GM11168 (cell line): ENCODE measurements around the gene TRMT61A.
"Not testable (repeated sequence)": the region's sequence is repeated elsewhere in the genome, so short reads cannot be mapped to it uniquely, and the experiment has no call there.

Source experiments
- in situ Hi-C: fragments of 300-500 bp; cut with MboI; formaldehyde crosslinking; loops from one replicate; pipeline ENCODE4 v1.12.0; 2022; ENCODE audit warnings: low sequenced_read_pairs; ENCODE audit not compliant: unreplicated experiment

TRMT61A gene

DNA sequence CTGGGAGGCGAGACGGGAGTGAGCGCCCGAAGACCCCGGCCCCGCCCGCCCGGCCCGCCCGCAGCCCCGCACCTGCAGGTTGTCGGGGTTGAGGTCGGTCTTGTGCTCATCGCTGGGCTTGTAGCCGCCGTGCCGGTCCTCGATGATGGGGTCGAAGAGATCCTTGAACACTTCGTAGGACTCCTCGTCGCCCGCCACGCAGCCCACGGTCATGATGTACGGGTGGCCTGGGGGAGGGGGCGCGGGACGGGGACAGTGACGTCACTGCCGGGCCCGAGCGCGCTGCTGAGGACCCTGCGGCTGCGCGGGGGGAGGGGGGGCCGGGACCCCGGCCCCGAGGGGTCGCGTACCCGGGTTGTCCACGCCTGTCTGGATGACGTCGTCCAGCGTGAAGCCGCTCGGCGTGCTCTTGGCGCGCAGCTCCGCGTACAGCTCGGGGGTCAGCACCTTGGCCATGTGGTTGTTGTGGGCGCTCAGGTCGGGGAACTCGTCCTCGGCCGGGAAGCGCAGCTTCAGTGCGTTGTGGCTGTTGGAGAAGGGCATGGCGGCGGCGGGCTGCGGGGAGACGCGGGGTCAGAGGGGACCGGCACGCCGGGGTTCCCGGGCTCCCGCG lies 6.9 kb upstream of the TRMT61A start:
- in situ Hi-C loops, result no loop called here

DNA sequence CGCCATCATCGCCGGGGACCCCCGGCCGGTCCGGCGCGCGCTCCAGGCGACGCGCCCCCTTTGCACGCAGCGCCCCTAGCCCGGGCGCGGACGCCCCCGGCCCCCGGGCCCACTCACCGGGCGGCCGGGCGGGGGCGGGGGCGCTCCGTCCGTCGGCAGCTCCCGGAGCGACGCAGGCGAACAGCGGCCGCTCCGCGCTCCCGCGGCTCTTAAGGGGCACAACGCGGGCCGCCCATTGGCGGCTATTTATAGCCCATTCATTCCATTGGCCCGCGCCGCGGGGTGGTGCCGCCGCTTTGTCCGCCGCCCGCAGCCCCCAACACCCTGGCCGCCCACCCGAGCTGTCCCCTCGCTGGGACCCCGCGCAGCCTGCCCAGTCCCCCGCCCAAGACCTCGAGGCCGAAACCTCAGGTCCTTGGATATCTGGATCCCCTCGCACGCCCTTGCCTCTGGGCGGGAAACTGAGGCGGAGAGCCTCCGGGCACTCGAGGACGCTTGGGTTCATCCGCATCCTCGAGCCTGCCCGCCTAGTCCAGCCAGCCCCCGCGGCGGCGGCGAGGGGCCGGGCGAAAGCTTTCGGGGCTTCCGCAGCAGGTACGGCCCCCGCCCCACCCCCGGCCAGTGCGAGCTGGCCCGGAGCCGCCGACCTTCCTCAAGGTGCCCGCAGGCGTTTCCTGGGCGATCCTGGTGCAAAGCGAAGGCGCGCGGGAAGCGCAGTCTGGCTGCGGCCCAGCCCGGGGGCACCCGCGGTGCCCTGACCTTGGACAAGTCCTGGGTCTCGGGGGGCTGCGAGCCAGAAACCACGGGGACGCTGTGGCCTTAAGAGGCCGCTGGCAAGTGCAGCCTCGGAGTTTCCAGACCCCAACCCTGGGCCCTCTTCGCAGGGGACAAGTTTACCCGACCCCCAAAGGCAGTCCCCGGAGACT lies 6.1 kb upstream of the TRMT61A start, which contains the start of gene CKB:
TSS of gene CKB (minus strand) at position 182 of the 926 bp plus-strand sequence. CDS start 337 bp downstream, outside the sequence.
- in situ Hi-C loops, result no loop called here

DNA sequence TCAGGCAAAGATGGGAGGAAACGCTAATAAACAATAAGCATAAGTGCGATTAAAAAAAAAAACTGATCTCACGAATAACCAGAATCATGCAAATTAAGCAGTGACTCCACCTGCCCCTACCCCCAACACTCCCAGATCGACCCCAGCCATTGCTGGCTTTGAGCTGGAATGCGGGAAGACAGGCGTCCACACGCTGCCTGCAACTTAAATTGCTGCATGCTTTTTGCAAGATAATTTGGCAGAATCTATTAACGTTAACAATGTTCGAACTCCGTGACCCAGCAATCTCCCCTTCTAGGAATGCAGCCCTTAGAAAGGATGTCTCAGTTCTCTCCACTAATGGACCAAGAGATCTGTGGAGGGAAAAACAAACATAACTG lies 5.4 kb upstream of the TRMT61A start:
- in situ Hi-C loops, result no loop called here

DNA sequence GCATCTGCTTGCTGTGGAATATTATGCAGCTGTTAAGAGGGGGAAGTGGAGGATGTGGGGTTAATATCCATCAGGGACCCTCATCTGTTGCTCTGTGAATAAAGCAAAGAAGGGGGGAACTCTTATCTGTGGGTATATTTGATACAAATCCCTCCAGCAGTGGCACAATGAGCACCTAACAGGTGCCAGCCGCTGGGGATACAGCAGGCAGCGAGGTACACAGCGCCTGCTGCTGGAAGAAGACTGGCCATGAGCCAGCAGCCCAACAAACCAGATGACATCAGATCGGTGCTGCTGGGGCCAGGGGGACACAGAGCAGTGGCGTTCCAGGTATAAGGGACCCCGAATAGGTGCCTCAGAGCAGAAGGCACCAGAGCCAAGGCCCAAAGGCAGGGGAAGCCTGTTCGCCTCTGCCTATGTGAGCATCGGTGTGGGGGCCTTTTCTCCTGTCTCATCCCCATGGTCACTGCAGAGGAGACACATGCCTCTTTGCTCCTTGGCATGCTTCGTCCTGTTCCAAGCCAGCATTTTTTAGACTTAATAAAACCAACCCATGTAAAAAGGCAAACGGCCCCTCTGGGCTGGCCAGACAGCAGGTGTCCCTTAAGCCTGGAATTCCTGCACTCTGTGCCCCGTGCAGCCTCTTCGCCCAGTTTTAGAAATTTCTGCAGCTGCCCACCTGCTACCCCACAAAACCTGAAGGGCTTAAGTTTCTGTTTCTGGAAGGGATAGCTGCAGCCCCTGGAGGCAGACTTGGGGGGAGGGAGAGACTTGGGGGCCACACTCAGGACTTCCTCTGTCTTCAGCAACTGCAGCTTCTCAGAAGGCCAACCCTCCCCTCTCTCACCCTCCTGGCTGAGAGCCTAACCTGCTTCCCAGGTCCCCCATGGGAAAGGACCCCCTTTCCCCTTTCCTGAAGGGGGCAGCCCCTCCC lies 4.7 kb upstream of the TRMT61A start:
- in situ Hi-C loops, result no loop called here

DNA sequence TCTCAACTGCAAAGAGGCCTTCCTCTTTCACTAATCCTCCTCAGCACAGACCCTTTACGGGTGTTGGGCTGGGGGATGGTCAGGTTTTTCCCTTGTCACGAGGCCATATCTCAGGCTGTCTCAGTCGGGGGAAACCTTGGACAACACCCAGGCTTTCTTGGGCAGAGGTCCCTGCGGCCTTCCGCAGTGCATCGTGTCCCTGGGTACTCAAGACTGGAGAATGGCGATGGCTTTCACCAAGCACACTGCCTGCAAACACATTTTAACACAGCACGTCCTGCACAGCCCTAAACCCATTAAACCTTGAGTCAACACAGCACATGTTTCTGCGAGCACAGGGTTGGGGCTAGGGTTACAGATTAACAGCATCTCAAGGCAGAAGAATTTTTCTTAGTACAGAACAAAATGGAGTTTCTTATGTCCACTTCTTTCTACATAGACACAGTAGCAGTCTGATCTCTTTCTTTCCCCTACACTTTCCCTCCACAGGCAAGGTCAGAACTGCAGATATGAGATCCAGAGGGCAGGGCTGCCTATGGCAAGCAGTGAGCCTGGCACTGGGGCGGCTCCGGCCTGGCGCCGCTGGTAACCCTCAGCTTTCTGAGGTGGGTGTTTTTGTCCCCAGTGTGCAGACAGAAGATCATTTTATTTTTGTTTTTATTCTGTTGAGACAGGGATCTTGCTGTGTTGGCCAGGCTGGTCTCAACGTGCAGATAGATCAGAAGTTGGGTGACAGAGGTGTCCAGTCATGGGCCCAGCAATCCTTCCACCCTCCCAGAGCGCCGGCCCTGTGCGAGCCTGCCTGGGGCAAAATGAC lies 3.4 kb upstream of the TRMT61A start:
- in situ Hi-C loops, result not testable (repeated sequence)

DNA sequence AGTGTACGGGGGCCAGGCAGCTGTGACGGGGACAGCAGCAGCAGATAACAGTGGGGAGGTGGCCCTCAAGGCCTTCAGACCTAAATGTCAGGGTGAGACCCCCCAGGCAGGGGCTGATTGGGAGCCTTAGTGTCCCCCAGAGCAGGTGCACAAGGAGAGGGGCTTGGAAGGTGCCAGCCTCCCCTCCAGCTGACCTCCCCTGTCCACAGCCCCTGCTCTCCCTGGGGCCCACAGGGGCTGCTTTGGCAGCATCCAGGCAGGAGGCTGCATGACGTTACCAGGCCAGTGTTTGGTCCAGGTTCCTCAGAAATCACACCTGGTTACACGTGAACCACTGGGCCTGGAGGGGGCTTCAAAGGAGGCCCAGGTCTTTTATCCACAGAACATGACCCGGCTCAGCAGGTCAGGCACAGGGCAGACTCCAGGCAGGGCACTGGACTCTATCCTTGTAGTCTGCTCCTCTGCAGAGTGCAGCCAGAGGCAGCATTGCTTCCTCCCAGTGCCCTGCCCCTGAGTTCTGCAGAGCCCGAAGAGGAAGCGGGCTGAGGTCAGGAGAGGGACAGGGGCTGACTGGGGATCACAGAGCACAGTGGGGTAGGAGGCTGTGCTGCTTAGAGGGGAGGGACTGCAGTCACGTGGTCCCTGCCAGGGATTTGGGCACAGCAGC lies 2.6 kb upstream of the TRMT61A start:
- in situ Hi-C loops, result no loop called here

DNA sequence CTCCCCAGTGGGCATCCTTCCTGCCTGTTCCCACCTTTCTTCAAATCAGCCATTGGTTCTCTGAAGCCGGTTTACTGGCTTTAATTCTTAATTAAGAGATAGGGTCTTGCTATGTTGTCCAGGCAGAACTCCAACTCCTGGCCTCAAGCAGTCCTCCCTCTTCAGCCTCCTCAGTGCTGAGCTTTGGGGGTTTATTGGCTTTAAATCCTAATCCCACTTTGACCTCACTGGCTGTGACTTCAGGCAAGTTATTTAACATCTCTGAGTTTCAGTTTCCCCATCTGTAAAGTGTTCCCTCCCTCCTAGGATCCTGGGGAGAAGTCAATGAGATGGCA lies 2.1 kb upstream of the TRMT61A start:
- in situ Hi-C loops, result no loop called here

DNA sequence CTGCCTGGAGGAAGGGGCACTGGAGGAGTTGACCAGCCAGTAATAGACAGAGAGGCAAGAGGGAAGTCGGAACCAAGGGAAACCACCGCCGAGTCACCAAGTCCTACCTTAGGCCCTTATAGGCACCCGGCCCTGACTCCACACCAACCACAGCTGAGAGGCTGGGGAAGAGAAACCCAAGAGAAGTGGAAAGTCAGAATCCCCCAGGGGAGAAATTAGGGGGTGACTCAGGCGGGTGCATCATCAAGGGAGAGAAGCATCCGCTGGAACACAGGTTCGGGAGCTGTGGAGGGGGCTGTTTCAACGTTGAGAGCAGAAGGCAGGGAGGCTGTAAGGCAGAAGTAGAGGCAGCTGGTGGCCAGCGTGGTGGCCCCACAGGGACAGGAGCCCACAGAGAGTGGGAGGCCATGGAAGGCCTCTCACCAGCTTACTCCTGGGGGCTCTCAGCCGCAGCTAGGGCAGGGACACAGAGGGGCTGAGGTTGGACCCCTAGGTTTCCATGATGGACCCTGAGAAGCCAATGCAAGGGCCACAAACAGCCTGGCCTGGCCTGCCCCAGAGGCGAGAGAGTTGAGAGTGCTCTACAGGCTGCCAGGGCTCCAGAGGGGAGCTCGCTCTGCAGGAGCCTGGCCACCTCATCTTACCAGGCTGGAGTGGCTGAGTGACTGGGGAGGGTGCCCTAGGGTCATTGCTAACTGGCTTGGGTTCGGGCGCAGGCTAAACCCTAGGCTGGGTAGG lies 1.4 kb upstream of the TRMT61A start:
- in situ Hi-C loops, result no loop called here

DNA sequence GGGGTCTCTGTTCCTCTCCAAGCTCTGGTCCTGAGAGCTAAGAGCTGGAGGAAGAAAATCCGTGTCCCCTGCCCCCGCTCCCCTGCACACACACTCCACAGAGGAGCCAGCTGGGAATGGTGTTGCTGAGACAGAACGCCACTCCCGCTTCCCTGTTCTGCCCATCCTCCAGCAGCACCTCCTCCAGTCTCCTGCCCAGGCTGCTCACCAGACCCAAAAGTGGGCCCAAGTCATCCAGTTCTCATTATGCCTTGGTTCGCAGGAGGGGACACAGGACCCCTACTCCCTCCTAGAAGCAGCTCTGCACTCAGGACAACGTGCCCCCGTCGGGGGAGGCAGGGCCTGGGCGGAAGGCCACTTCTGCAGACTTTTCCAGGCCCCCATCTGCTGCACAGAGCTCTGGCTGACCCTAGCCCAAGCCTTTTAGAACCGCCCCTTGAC lies 830 bp upstream of the TRMT61A start:
- in situ Hi-C loops, result no loop called here

DNA sequence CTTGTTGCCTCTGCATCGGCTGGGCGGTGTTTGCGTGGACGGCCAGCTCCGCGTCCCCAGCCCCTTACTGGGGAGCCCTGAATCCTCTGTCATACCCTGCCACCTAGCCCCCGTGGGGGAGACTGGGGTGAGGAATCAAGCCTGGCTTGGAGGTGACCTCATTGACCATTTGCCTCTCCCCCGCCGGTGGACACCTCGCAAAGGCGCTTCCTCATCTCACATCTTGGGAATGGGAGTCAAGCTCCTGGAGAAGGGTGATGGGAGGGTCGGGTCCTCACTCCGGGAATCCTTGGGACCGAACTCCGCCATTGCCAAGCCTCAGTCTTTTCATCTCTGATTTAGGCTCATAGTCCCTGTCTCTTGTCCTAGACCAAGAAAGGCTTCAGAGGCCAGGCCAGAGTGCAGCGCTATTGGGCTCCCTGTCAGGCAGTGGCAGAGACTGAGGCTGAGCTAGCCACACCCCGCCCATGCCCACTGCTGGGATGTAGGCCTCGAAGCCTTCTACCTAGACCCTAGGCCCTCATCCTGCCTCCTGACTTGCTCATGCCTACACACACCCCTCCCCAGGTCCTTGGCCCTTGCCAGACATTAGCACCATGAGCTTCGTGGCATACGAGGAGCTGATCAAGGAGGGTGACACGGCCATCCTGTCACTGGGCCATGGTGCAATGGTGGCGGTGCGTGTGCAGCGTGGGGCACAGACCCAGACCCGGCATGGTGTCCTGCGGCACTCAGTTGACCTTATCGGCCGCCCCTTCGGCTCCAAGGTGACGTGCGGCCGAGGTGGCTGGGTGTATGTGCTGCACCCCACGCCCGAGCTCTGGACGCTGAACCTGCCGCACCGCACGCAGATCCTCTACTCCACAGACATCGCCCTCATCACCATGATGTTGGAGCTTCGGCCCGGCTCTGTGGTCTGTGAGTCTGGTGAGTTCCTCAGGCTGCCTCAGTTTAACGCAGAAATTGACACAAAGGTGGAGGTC lies 678 bp downstream of the TRMT61A start:
- in situ Hi-C loops, result no loop called here

DNA sequence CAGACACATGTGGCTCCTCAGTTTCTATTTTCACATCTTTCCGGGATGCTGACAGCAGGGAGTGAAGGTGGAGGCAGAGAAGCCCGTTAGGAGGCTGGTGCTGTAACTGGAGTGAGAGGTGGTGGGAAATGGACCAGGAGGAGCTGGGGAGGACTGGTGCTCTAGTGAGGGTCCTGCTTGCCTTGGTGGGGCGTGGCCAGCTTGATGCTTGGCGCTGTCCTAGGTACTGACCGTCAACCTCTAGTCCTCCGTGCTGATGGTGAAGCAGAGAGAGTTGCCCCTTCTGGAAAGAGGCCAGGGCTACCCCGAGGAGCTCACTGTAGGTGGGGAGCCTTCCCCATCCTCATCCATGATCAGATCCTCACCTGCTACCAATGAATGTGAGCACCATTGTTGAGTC lies 1.4 kb downstream of the TRMT61A start:
- in situ Hi-C loops, result no loop called here

DNA sequence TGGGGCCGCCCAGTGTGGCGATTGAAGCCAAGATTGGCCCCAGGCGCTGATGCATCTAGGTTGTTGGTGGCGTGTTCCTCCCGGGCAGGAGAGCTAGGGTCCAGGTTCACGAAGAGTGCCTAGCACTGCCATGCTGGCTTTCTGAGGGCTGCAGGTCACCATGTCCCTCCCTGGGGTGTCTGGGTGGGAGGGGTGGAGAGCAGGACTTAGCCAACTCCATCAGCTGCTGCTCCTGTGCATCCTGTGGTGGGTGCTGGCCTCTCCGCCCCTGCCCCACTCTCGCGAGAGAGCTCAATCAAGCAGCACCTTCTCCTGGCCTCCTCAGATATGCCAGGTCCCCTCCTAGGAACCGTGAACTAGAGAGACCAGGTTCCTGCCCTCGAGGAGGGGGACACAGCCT lies 1.8 kb downstream of the TRMT61A start:
- in situ Hi-C loops, result no loop called here

DNA sequence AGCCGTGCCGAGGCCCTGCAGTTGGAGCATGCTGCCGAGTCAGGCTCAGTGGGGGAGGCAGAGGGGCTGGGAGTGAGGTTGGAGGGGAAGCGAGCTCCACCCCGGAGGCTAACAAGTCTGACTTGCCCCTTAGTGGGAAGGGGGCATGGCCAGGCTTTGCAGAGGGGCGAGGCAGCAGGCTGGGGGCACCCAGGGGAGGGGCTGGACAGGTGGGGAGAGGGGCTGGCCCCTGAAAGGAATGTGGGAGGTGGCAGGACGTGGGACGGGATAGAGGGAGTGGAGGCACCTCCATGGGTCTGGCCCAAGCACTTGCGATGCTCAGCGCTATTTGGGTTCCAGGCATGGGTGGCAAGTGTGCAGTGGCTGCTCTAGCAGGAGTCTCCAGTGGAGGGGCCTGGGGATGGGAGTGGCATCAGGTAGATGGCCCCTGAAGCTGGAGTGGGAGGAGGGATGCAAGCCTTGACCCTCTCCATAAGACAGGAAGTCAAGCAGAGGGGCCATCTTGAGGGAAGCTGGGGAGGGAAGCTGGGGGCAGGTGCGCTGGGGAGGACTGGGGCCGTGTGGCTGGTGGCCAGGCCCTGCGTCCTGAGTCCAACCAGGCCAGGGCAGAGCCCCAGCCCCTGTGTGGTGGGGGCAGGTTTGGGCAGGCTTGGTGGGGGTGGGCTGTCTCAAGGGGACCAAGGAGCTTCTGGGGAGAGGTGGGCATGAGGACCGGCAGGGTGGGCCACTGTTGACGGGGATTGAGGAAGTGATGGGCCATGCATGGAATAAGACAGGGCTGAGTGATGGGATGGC lies 2.6 kb downstream of the TRMT61A start:
- in situ Hi-C loops, result no loop called here

DNA sequence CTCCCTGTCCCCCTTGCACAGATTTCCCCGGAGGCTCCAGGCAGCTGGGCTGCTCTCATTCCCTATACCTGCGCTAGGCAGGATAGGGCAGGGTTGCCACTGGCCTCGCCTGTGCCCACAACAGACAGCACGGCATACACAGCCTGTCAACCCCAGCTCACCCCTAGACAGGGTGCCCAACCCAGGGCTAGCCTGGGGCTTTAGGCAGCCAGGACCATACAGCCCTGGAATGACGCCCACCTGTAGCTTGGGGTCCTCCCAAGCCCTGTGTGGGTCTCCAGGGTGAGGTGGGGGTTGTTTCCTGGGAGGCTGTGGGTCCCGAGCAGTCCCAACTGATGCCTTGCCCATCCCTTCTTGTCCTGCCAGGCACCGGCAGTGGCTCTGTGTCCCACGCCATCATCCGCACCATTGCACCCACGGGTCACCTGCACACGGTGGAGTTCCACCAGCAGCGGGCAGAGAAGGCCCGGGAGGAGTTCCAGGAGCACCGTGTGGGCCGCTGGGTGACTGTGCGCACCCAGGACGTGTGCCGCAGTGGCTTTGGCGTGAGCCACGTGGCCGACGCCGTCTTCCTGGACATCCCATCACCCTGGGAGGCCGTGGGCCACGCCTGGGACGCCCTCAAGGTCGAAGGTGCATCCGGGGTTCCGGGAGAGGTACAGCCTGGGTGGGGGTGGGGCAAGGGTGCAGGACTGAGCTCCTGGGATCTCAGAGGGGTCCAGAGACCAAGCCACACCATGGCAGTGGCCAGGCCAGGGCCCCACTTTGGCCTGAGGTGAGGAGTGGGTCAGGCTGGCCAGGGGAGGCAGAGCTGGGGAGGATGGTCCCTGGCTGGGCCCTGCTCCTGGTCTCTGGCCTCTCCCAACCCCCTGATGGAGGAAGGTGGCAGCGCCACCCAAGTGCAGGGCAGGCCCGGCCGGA lies 3.5 kb downstream of the TRMT61A start:
- in situ Hi-C loops, result no loop called here

DNA sequence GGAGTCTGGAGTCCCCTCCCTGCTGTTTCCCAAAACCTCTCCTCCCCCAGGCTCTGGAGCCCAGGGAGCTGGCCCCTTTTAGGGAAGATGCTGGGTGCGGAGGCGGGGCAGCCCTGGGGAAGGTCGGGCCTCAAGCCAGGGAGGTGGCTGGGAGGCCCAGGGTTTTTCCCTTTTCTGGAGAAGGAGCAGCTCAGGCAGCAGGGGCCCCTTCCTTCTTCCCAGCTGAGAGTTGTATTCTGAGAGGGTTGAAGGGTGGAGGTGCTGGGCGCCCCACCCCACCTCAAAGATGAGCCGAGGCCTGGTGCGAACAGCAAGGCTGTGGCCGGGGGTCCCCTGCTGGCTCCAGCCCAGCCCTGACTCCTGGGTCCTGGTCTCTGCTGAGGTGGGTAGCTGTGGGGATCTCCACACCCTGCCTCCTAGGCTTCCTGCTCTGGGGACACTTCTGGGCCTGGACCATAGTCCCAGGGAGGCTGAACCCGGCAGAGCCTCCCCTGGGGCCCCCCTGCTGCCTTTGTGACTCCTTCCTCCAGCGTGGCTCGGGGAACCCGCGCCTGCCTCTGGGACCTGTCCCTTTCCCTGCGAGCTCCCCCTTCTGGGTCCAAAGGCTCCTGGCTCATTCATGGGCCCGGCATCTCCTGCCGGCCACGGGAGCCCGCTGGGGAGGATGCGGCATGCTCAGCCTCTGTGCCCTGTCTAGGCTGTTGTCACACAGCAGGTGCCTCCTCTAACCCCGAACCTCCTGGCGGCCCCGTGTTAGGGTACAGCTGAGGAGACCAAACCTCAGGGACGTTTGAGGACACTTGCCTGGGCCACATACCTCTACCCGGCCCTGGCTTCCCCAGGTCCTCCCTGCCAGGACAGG lies 4.4 kb downstream of the TRMT61A start:
- in situ Hi-C loops, result no loop called here
